K562 (cell line): Measurements from ENCODE around the gene NCMAP. TPM values are rescaled to one million over a fixed set of nuclear protein-coding genes. Genes with fewer than 3 reads are reported as not detected.
A peak's percentile ranks its signal among the peaks of the same experiment; 100 is the strongest.

Experiments used
- ARID2 ChIP-seq: fragments of 450-650 bp; IDR thresholded peaks from 2 replicates; pipeline ENCODE4 v1.6.1; 2017; ENCODE audit warnings: antibody characterized with exemption, mild to moderate bottlenecking
- ATF1 ChIP-seq, 2 experiments: fragments of 450-650 bp in 1 of 2; IDR thresholded peaks; 2 replicates each; pipeline ENCODE4 v1.6.1; 2016; ENCODE audit warnings: missing compliant biosample characterization in 1 of 2, missing genetic modification characterization in 1 of 2
- CREB1 ChIP-seq, 2 experiments: sonication (generic) in 1 of 2; formaldehyde crosslinking in 1 of 2; IDR thresholded peaks; 2 replicates each; pipeline versions ENCODE4 v1.6.1 to v1.8.0; 2012 to 2022; ENCODE audit warnings: inconsistent platforms in 1 of 2, mild to moderate bottlenecking in 1 of 2, missing genetic modification reagents in 1 of 2, moderate library complexity in 1 of 2
- FOXA1 ChIP-seq: fragments of 450-650 bp; IDR thresholded peaks from 2 replicates; pipeline ENCODE4 v1.6.1; 2016; ENCODE audit warnings: mild to moderate bottlenecking, borderline replicate concordance
- GTF2A2 ChIP-seq: IDR thresholded peaks from 2 replicates; pipeline ENCODE4 v1.6.1; 2016; ENCODE audit warnings: mild to moderate bottlenecking, missing genetic modification characterization, missing compliant biosample characterization
- HMG20A ChIP-seq: fragments of 450-650 bp; formaldehyde crosslinking; conservative IDR thresholded peaks from 2 replicates; pipeline ENCODE4 v1.4.0; 2020; ENCODE audit warnings: mild to moderate bottlenecking, mixed read lengths
- MCM3 ChIP-seq: fragments of 450-650 bp; IDR thresholded peaks from 2 replicates; pipeline ENCODE4 v1.6.1; 2016
- NCOR1 ChIP-seq: fragments of 450-650 bp; IDR thresholded peaks from 2 replicates; pipeline ENCODE4 v1.6.1; 2016; ENCODE audit warnings: mild to moderate bottlenecking, moderate library complexity
- NFRKB ChIP-seq: fragments of 450-650 bp; IDR thresholded peaks from 2 replicates; pipeline ENCODE4 v1.6.1; 2016; ENCODE audit warnings: low read depth
- SUPT5H ChIP-seq: fragments of 450-650 bp; IDR thresholded peaks from 2 replicates; pipeline ENCODE4 v1.6.1; 2016
- TCFL5 ChIP-seq: fragments of 250-450 bp; sonication (Bioruptor Pico); conservative IDR thresholded peaks from 2 replicates; pipeline ENCODE4 v1.6.1; 2021; ENCODE audit warnings: mild to moderate bottlenecking, moderate library complexity, matching md5 sums
- TEAD1 ChIP-seq, 2 experiments: fragments of 450-650 bp in 1 of 2; sonication (generic) in 1 of 2; formaldehyde crosslinking; IDR thresholded peaks; 2 replicates each; pipeline versions ENCODE4 v1.4.0 to v1.8.0; 2020 to 2022; ENCODE audit warnings: mild to moderate bottlenecking in 2 of 2, missing genetic modification reagents in 1 of 2
- U2AF2 ChIP-seq: fragments of 200-400 bp; formaldehyde crosslinking; optimal IDR thresholded peaks from 2 replicates; pipeline ENCODE3; 2017; ENCODE audit warnings: low read depth, mild to moderate bottlenecking, low read length
- ZBTB43 ChIP-seq: sonication (generic); formaldehyde crosslinking; IDR thresholded peaks from 2 replicates; pipeline ENCODE4 v1.8.0; 2023; ENCODE audit warnings: mild to moderate bottlenecking, missing genetic modification reagents
- ZNF121 ChIP-seq: sonication (generic); formaldehyde crosslinking; conservative IDR thresholded peaks from 2 replicates; pipeline ENCODE4 v1.8.0; 2022; ENCODE audit warnings: missing genetic modification reagents
- ZNF140 ChIP-seq: fragments of 250-450 bp; sonication (Bioruptor Pico); IDR thresholded peaks from 2 replicates; pipeline ENCODE4 v1.8.0; 2021; ENCODE audit warnings: moderate library complexity, mild to moderate bottlenecking, inconsistent platforms
- ZNF239 ChIP-seq: fragments of 250-450 bp; sonication (Bioruptor Pico); IDR thresholded peaks from 2 replicates; pipeline ENCODE4 v1.4.0; 2020; ENCODE audit warnings: mild to moderate bottlenecking
- ZNF277 ChIP-seq: fragments of 250-450 bp; sonication (Bioruptor Pico); IDR thresholded peaks from 2 replicates; pipeline ENCODE4 v1.8.0; 2022; ENCODE audit warnings: inconsistent platforms, mild to moderate bottlenecking, moderate library complexity, borderline replicate concordance
- polyA plus RNA-seq, 8 experiments: library from polyadenylated mRNA; depleted of rRNA in 4 of 8; stranded (reverse) in 5 of 8; unstranded in 3 of 8; fragments of >200 nt; fragmentation: Nextera tagmentation in 2 of 8; fragmentation: Illumina TruSeq in 1 of 8; extraction: Ambion mirVana in 2 of 8; extraction: Trizol in 1 of 8; gene quantifications; 2 replicates each; pipeline versions ENCODE4 v1.2.1 to v1.2.3, GENCODE V29; 2011 to 2014; ENCODE audit warnings: inconsistent platforms in 1 of 8, missing spikeins in 1 of 8
- total RNA-seq, 7 experiments: library from RNA; depleted of rRNA in 6 of 7; stranded (reverse); fragments of >200 nt in 6 of 7; fragmentation: Illumina TruSeq in 2 of 7; extraction: Trizol in 2 of 7; gene quantifications; 2 replicates each; pipeline versions ENCODE4 v1.2.1 to v1.2.3, GENCODE V29; 2011 to 2021; ENCODE audit warnings: low replicate concordance in 1 of 7
- TF ChIP-seq, protein P1 (sequence below): sonication (generic); formaldehyde crosslinking; IDR thresholded peaks from 2 replicates; pipeline ENCODE4 v1.8.1; 2022; ENCODE audit warnings: missing genetic modification reagents
- TF ChIP-seq, protein P2 (sequence below): fragments of 250-450 bp; sonication (Bioruptor Pico); IDR thresholded peaks from 2 replicates; pipeline ENCODE4 v1.5.0; 2022; ENCODE audit warnings: mild to moderate bottlenecking

NCMAP gene
- total and polyA plus RNA-seq, 9 of the 15 experiments (the other 6 are each of a cell fraction or from before 2014, with no cell fraction given): 0.03 TPM; not detected in 8

- TF ChIP-seq ZNF277 (no peak), TCFL5 (CRISPR knock-in tag) (no peak), ZNF140 (no peak), ARID2 (0 out of 2 replicates have a peak, but pooled peaks have one; percentile 21), GTF2A2 (tag) (no peak), HMG20A (no peak), NFRKB (peak; percentile 87), CREB1 (IDR thresholded peaks at IDR 0.05) (peak; percentile 90), CREB1 (CRISPR knock-in tag; IDR thresholded peaks at IDR 0.05) (peak; percentile 86), ZNF121 (no peak), ZBTB43 (CRISPR knock-in tag) (0 out of 2 replicates have a peak, but pooled peaks have one; percentile 77), ATF1 (CRISPR knock-in tag; IDR thresholded peaks at IDR 0.05) (peak; percentile 39; the same call in 1 of the 2 replicates), ATF1 (tag; IDR thresholded peaks at IDR 0.05) (peak; percentile 98), ZNF239 (CRISPR knock-in tag) (no peak), FOXA1 (no peak), MCM3 (no peak), U2AF2 (no peak), NCOR1 (no peak), SUPT5H (peak; percentile 98), TEAD1 (CRISPR knock-in tag; IDR thresholded peaks at IDR 0.05) (peak; percentile 6 to 64; a peak in 2 of 4 replicates)
- TF ChIP-seq, protein P1, sequence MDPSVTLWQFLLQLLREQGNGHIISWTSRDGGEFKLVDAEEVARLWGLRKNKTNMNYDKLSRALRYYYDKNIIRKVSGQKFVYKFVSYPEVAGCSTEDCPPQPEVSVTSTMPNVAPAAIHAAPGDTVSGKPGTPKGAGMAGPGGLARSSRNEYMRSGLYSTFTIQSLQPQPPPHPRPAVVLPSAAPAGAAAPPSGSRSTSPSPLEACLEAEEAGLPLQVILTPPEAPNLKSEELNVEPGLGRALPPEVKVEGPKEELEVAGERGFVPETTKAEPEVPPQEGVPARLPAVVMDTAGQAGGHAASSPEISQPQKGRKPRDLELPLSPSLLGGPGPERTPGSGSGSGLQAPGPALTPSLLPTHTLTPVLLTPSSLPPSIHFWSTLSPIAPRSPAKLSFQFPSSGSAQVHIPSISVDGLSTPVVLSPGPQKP: no peak
- TF ChIP-seq, protein P2, sequence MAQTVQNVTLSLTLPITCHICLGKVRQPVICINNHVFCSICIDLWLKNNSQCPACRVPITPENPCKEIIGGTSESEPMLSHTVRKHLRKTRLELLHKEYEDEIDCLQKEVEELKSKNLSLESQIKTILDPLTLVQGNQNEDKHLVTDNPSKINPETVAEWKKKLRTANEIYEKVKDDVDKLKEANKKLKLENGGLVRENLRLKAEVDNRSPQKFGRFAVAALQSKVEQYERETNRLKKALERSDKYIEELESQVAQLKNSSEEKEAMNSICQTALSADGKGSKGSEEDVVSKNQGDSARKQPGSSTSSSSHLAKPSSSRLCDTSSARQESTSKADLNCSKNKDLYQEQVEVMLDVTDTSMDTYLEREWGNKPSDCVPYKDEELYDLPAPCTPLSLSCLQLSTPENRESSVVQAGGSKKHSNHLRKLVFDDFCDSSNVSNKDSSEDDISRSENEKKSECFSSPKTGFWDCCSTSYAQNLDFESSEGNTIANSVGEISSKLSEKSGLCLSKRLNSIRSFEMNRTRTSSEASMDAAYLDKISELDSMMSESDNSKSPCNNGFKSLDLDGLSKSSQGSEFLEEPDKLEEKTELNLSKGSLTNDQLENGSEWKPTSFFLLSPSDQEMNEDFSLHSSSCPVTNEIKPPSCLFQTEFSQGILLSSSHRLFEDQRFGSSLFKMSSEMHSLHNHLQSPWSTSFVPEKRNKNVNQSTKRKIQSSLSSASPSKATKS (CRISPR knock-in tag): no peak
Measured at GRCh38 chr1:24642481-24643362, 86.8 kb downstream of the NCMAP start, which contains the start of gene SRRM1 (continued).
